Adipocyte (in vitro differentiated cells): ENCODE results near the gene ALOXE3.

Experiments used
- DNase-seq: peaks from one replicate; pipeline ENCODE4 v3.0.0-alpha.2; 2015; ENCODE audit warnings: low read depth
- H3K27me3 ChIP-seq: replicated peaks from 2 replicates; pipeline ENCODE4 v1.7.0; 2013; ENCODE audit warnings: mild to moderate bottlenecking, low read length, moderate library complexity; ENCODE audit not compliant: control insufficient read depth, insufficient read depth
- H3K36me3 ChIP-seq: 2 replicates; pipeline ENCODE4 v1.7.0; 2013; ENCODE audit warnings: low read length, mild to moderate bottlenecking, moderate library complexity; ENCODE audit not compliant: control insufficient read depth, insufficient read depth, severe bottlenecking
- H3K4me1 ChIP-seq: 2 replicates; pipeline ENCODE4 v1.7.0; 2013; ENCODE audit warnings: mild to moderate bottlenecking, low read length, moderate library complexity; ENCODE audit not compliant: control insufficient read depth, insufficient read depth
- H3K4me3 ChIP-seq: 2 replicates; pipeline ENCODE4 v1.7.0; 2013; ENCODE audit warnings: mild to moderate bottlenecking, low read length, moderate library complexity
- H3K9ac ChIP-seq: 2 replicates; pipeline ENCODE4 v1.7.0; 2013; ENCODE audit warnings: mild to moderate bottlenecking, low read length, moderate library complexity
- H3K9me3 ChIP-seq: 2 replicates; pipeline ENCODE4 v1.7.0; 2013; ENCODE audit warnings: mild to moderate bottlenecking, low read length, moderate library complexity; ENCODE audit not compliant: control insufficient read depth

Gene ALOXE3

GRCh38 chr17:8100763-8101162 is 17.6 kb downstream of the ALOXE3 start:
- Histone ChIP-seq H3K27me3 (peaks cover 17% of the 10 kb centered on the region), H3K9ac (no peak overlapping the region), H3K9me3 (no peaks in the 10 kb centered on the region), H3K4me3 (no peak overlapping the region), H3K36me3 (no peaks in the 10 kb centered on the region), H3K4me1 (no peaks in the 10 kb centered on the region)
- DNase-seq: no peak

GRCh38 chr17:8100111-8100510 is 18.2 kb downstream of the ALOXE3 start:
- Histone ChIP-seq H3K9ac (no peak overlapping the region), H3K9me3 (no peaks in the 10 kb centered on the region), H3K4me1 (no peaks in the 10 kb centered on the region), H3K36me3 (no peaks in the 10 kb centered on the region), H3K4me3 (no peak overlapping the region), H3K27me3 (peaks cover 24% of the 10 kb centered on the region)
- no peak for DNase-seq

GRCh38 chr17:8096541-8096940 is 21.8 kb downstream of the ALOXE3 start:
- Histone ChIP-seq H3K4me1 (no peaks in the 10 kb centered on the region), H3K36me3 (no peaks in the 10 kb centered on the region), H3K27me3 (peaks cover 42% of the 10 kb centered on the region), H3K9me3 (no peaks in the 10 kb centered on the region), H3K4me3 (no peak overlapping the region), H3K9ac (no peak overlapping the region)
- no peak for DNase-seq

- Histone ChIP-seq H3K9ac (no peak overlapping the region), H3K4me1 (no peaks in the 10 kb centered on the region), H3K9me3 (no peaks in the 10 kb centered on the region), H3K4me3 (no peak overlapping the region), H3K27me3 (peaks cover 51% of the 10 kb centered on the region), H3K36me3 (no peaks in the 10 kb centered on the region)
- DNase-seq: no peak
Measured at GRCh38 chr17:8095361-8095760, 23.0 kb downstream of the ALOXE3 start.

GRCh38 chr17:8091033-8091687 is 27.2 kb downstream of the ALOXE3 start:
- H3K9ac ChIP-seq: no peak overlapping the region
- H3K9me3 ChIP-seq: no peaks in the 10 kb centered on the region
- no peaks in the 10 kb centered on the region for H3K4me1 ChIP-seq
- no peak overlapping the region for H3K4me3 ChIP-seq
- DNase-seq: no peak
- no peaks in the 10 kb centered on the region for H3K36me3 ChIP-seq
- peaks cover 69% of the 10 kb centered on the region for H3K27me3 ChIP-seq

- H3K4me3 ChIP-seq: no peak overlapping the region
Measured at GRCh38 chr17:8089728-8090127, 28.6 kb downstream of the ALOXE3 start.

GRCh38 chr17:8087952-8088230 is 30.4 kb downstream of the ALOXE3 start:
- no peaks in the 10 kb centered on the region for H3K9me3 ChIP-seq
- H3K36me3 ChIP-seq: no peaks in the 10 kb centered on the region
- H3K9ac ChIP-seq: no peak overlapping the region
- no peaks in the 10 kb centered on the region for H3K4me1 ChIP-seq
- H3K27me3 ChIP-seq: peaks cover 74% of the 10 kb centered on the region
- H3K4me3 ChIP-seq: no peak overlapping the region
- DNase-seq: no peak

More at GRCh38 chr17:8089728-8090127, 28.6 kb downstream of the ALOXE3 start:
- Histone ChIP-seq H3K9me3 (no peaks in the 10 kb centered on the region), H3K4me1 (no peaks in the 10 kb centered on the region), H3K36me3 (no peaks in the 10 kb centered on the region), H3K9ac (no peak overlapping the region), H3K27me3 (peaks cover 67% of the 10 kb centered on the region)
- DNase-seq: no peak

GRCh38 chr17:8087075-8087951 is 31.0 kb downstream of the ALOXE3 start, which contains the start of gene ALOX12B:
Gene ALOX12B, minus strand, starts transcription at chr17:8087716. Its CDS starts 274 bp downstream, at chr17:8087442.
- H3K27me3 ChIP-seq: peaks cover 75% of the 10 kb centered on the region

GRCh38 chr17:8084250-8084649 is 34.1 kb downstream of the ALOXE3 start:
- Histone ChIP-seq H3K9ac (no peak overlapping the region), H3K9me3 (no peaks in the 10 kb centered on the region), H3K4me1 (no peaks in the 10 kb centered on the region), H3K36me3 (no peaks in the 10 kb centered on the region), H3K27me3 (peaks cover 78% of the 10 kb centered on the region), H3K4me3 (no peak overlapping the region)
- DNase-seq: no peak

More at GRCh38 chr17:8087075-8087951, 31.0 kb downstream of the ALOXE3 start, which contains the start of gene ALOX12B:
- H3K36me3 ChIP-seq: no peaks in the 10 kb centered on the region
- DNase-seq: no peak
- H3K4me3 ChIP-seq: no peak within 1 kb of the TSS
- H3K9ac ChIP-seq: no peak within 1 kb of the TSS
- no peaks in the 10 kb centered on the region for H3K9me3 ChIP-seq
- H3K4me1 ChIP-seq: no peaks in the 10 kb centered on the region

- Histone ChIP-seq H3K36me3 (no peaks in the 10 kb centered on the region), H3K9ac (no peak overlapping the region), H3K4me3 (no peak overlapping the region), H3K27me3 (peaks cover 77% of the 10 kb centered on the region), H3K9me3 (no peaks in the 10 kb centered on the region), H3K4me1 (no peaks in the 10 kb centered on the region)
- DNase-seq: no peak
Measured at GRCh38 chr17:8082292-8082691, 36.0 kb downstream of the ALOXE3 start.

GRCh38 chr17:8081876-8082275 is 36.4 kb downstream of the ALOXE3 start:
- no peaks in the 10 kb centered on the region for H3K9me3 ChIP-seq
- H3K4me1 ChIP-seq: no peaks in the 10 kb centered on the region
- peaks cover 78% of the 10 kb centered on the region for H3K27me3 ChIP-seq
- DNase-seq: no peak
- no peak overlapping the region for H3K9ac ChIP-seq
- no peaks in the 10 kb centered on the region for H3K36me3 ChIP-seq
- H3K4me3 ChIP-seq: no peak overlapping the region
